Fibroblast of skin of back (primary cell): Measurements from ENCODE around the gene AJAP1.

Experiments
- DNase-seq: peaks from one replicate; pipeline ENCODE4 v3.0.0-alpha.2; 2013

Gene AJAP1

GRCh38 chr1:4775506-4775905, 121.1 kb downstream of the AJAP1 start:
- no peak for DNase-seq

- DNase-seq: peak; percentile 1
Observed at GRCh38 chr1:4778056-4778455, 123.6 kb downstream of the AJAP1 start.

- DNase-seq: no peak
Observed at GRCh38 chr1:4781646-4782045, 127.2 kb downstream of the AJAP1 start.

GRCh38 chr1:4784761-4785160, 130.4 kb downstream of the AJAP1 start:
- DNase-seq: no peak

- DNase-seq: no peak
Observed at GRCh38 chr1:4786055-4786454, 131.6 kb downstream of the AJAP1 start.

GRCh38 chr1:4787551-4787950, 133.1 kb downstream of the AJAP1 start:
- DNase-seq: no peak

- DNase-seq: no peak
Observed at GRCh38 chr1:4792565-4792964, 138.2 kb downstream of the AJAP1 start.

- DNase-seq: peak; percentile 10
Observed at GRCh38 chr1:4794020-4794780, 139.8 kb downstream of the AJAP1 start.

GRCh38 chr1:4796161-4797015, 142.0 kb downstream of the AJAP1 start:
- no peak for DNase-seq

- DNase-seq: no peak
Observed at GRCh38 chr1:4797016-4797410, 142.6 kb downstream of the AJAP1 start.

GRCh38 chr1:4797429-4797828, 143.0 kb downstream of the AJAP1 start:
- no peak for DNase-seq

GRCh38 chr1:4801192-4801924, 146.9 kb downstream of the AJAP1 start:
- no peak for DNase-seq

- DNase-seq: no peak
Observed at GRCh38 chr1:4802024-4802423, 147.6 kb downstream of the AJAP1 start.

GRCh38 chr1:4803335-4803734, 148.9 kb downstream of the AJAP1 start:
- DNase-seq: no peak

GRCh38 chr1:4805987-4806386, 151.6 kb downstream of the AJAP1 start:
- DNase-seq: no peak

- DNase-seq: no peak
Observed at GRCh38 chr1:4820543-4820942, 166.1 kb downstream of the AJAP1 start.

- peak; percentile 57 for DNase-seq
Observed at GRCh38 chr1:4825800-4826450, 171.5 kb downstream of the AJAP1 start.

- no peak for DNase-seq
Observed at GRCh38 chr1:4830707-4831106, 176.3 kb downstream of the AJAP1 start.

GRCh38 chr1:4836574-4836973, 182.2 kb downstream of the AJAP1 start:
- DNase-seq: no peak

GRCh38 chr1:4837031-4837600, 182.7 kb downstream of the AJAP1 start:
- no peak for DNase-seq

GRCh38 chr1:4837752-4838151, 183.3 kb downstream of the AJAP1 start:
- DNase-seq: no peak

GRCh38 chr1:4838231-4838630, 183.8 kb downstream of the AJAP1 start:
- no peak for DNase-seq
